Body of pancreas (tissue), 4 donors: ENCODE data around the gene ARHGAP26.

Experiments
- CTCF ChIP-seq, 7 experiments: fragments of 450-650 bp in 4 of 7; fragments of 200-600 bp in 3 of 7; sonication (generic) in 3 of 7; IDR thresholded peaks; one replicate each; pipeline ENCODE4 v1.5.1; 2016 to 2019; ENCODE audit warnings: antibody characterized with exemption in 7 of 7
- POLR2A ChIP-seq, 3 donors: fragments of 450-650 bp; IDR thresholded peaks; one replicate each; pipeline ENCODE4 v1.6.1; 2016; ENCODE audit warnings: antibody characterized with exemption in 3 of 3, mild to moderate bottlenecking in 2 of 3

- TF ChIP-seq CTCF (IDR thresholded peaks at IDR 0.05), result no peak
- no peak for TF ChIP-seq POLR2A (IDR thresholded peaks at IDR 0.05)
Measured at GRCh38 chr5:142845402-142845921, 75.3 kb downstream of the ARHGAP26 start.
